SJSA1 (cell line): ENCODE results near the gene CELF1. TPM values are rescaled to one million over a fixed set of nuclear protein-coding genes. Genes with fewer than 3 reads are reported as not detected.
A peak's percentile ranks its signal among the peaks of the same experiment; 100 is the strongest.

Experiments used
- DNase-seq, 2 experiments: peaks; one replicate each; pipeline ENCODE4 v3.0.0-alpha.2; 2015 to 2020; ENCODE audit warnings: low spot score in 2 of 2, low read depth in 1 of 2
- H3K27ac ChIP-seq: fragments of 250-450 bp; sonication (Bioruptor Pico); 2 replicates; pipeline ENCODE4 v1.5.1; 2020; ENCODE audit warnings: mild to moderate bottlenecking, moderate library complexity
- H3K27me3 ChIP-seq: fragments of 250-450 bp; sonication (Bioruptor Pico); replicated peaks from 2 replicates; pipeline ENCODE4 v1.5.1; 2020; ENCODE audit warnings: mild to moderate bottlenecking, moderate library complexity
- H3K36me3 ChIP-seq: fragments of 250-450 bp; sonication (Bioruptor Pico); 2 replicates; pipeline ENCODE4 v1.5.1; 2020; ENCODE audit warnings: mild to moderate bottlenecking
- H3K4me1 ChIP-seq: fragments of 250-450 bp; sonication (Bioruptor Pico); replicated peaks from 2 replicates; pipeline ENCODE4 v1.6.1; 2021; ENCODE audit warnings: mild to moderate bottlenecking
- H3K4me3 ChIP-seq: fragments of 250-450 bp; sonication (Bioruptor Pico); 2 replicates; pipeline ENCODE4 v1.5.1; 2020; ENCODE audit warnings: mild to moderate bottlenecking
- H3K9me3 ChIP-seq: fragments of 250-450 bp; sonication (Bioruptor Pico); replicated peaks from 2 replicates; pipeline ENCODE4 v1.5.1; 2020; ENCODE audit warnings: mild to moderate bottlenecking
- total RNA-seq: library from RNA; depleted of rRNA; stranded (reverse); fragments of >200 nt; shearing (Covaris generic); gene quantifications from 2 replicates; pipeline ENCODE4 v1.2.3, GENCODE V29; 2014; rRNA removed

Gene CELF1
- total RNA-seq, 1 experiment from 2014 or later, result 77.6 TPM

DNA sequence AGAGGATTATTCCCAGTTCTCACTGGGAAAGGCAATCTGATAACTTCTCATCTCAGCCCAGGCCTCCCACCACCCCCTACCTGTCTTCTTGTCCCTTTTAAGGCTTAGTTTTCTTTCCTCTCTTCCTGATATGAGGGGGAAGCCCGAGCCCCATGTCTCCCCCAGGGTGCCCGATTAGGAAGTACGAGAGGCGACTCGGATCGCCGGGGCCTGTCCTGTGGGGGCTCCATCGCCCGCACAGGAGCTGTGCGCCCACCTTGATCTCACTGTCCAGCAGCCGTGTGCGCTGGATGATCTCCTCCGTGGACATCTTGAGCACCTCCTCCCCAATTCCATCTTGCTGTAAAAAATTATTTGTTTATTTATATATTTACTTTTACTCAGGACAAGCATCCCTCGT is 127.3 kb downstream of the CELF1 start:
- no peaks in the 10 kb centered on the region for H3K9me3 ChIP-seq
- peaks cover 55% of the 10 kb centered on the region for H3K36me3 ChIP-seq
- H3K4me1 ChIP-seq, result peaks cover 9% of the 10 kb centered on the region
- peak overlapping the region; percentile 97 for H3K27ac ChIP-seq
- DNase-seq, result no peak
- H3K27me3 ChIP-seq, result no peaks in the 10 kb centered on the region
- peak overlapping the region; percentile 76 for H3K4me3 ChIP-seq

DNA sequence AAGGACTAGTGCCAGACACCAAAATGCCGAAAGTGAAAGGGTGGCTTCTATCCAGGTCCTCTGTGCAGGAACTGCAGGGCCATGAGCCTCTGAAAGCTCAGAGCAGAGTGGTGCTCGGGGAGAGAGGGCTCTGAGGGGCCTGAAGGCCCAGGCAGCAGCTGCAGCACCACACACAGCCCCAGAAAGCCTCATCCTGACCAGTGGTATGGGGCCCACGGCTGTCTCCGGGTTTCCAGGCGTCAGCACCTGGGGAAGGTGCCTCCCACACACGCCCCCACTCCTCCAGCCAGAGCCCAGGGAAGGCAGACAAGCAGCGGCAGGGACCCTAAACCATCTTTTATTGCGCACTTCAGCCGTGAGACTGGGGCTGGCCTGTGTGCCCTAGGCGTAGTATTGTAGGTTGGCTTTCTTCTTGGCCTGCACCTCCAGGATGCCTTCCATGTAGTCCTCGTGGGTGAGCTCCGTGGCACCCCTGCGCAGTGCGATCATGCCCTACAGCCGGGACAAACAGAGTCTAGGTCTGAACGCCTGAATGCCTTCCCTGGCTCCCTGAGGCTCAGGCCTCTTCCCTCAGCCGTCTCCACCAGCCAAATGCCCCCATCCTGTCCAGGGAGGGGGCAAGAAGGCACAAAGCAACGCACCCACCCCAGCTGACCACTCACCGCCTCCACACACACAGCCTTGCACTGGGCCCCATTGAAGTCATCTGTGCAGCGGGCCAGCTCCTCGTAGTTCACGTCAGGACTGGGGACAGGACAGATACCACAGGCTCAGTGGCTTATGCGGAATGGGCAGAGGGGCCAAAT is 134.3 kb downstream of the CELF1 start:
- Histone ChIP-seq H3K4me1 (peaks cover 27% of the 10 kb centered on the region), H3K36me3 (peaks cover 95% of the 10 kb centered on the region), H3K27ac (no peak overlapping the region), H3K9me3 (no peaks in the 10 kb centered on the region), H3K4me3 (no peak overlapping the region), H3K27me3 (no peaks in the 10 kb centered on the region)
- DNase-seq, result no peak

DNA sequence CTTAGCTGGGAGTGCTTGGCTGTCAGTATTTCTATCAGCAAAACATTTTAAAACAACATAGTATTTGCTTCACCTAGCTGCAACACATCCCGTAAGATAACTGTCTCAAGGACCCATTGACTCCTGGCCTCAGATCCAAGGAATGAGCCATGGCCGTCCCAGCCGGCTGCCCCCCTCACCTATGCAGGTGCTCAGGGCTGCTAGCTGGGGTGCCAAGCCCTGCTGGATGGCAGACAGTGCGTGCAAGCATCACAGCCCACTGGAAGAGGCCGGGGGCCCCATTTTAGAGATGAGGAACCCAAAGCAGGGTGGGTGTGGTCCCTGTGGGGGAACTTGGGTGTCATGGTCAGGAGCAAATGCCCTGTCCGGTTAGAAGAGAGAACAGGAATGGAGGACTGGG is 135.2 kb downstream of the CELF1 start:
- peaks cover 27% of the 10 kb centered on the region for H3K4me1 ChIP-seq
- no peak overlapping the region for H3K27ac ChIP-seq
- no peak for DNase-seq
- H3K36me3 ChIP-seq, result peaks cover 92% of the 10 kb centered on the region
- H3K9me3 ChIP-seq, result no peaks in the 10 kb centered on the region
- no peak overlapping the region for H3K4me3 ChIP-seq
- H3K27me3 ChIP-seq, result no peaks in the 10 kb centered on the region

DNA sequence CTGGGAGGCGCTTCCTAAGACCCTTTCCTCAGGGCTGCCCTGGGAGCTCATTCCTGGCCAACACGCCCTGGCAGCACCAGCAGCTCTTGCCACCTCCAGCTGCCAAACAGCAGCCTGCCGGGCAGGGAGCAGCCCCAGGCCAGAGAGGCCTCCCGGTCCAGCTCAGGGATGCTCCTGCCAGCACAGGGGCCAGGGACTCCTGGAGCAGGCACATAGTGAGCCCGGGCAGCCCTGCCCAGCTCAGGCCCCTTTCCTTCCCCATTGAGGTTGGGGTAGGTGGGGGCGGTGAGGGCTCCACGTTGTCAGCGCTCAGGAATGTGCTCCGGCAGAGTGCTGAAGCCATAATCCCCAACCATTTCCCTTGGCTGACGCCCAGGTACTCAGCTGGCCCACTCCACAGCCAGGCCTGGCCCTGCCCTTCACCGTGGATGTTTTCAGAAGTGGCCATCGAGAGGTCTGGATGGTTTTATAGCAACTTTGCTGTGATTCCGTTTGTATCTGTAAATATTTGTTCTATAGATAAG is 136.9 kb downstream of the CELF1 start:
- Histone ChIP-seq H3K27me3 (no peaks in the 10 kb centered on the region), H3K36me3 (peaks cover 88% of the 10 kb centered on the region), H3K4me3 (no peak overlapping the region), H3K4me1 (peaks cover 27% of the 10 kb centered on the region), H3K9me3 (no peaks in the 10 kb centered on the region), H3K27ac (peak overlapping the region; percentile 58)
- peak; percentile 86 to 95 for DNase-seq

Other genes starting within 250 kb of the CELF1 start
- gene MYBPC3, start 200.4 kb downstream of the CELF1 start, total RNA-seq, result not detected in 2 replicates
- not detected in 2 replicates for gene SPI1, start 174.6 kb downstream of the CELF1 start, total RNA-seq
- 42.0 and 76.0 TPM in 2 replicates for gene SLC39A13, start 144.5 kb downstream of the CELF1 start, total RNA-seq
- 295 and 358 TPM in 2 replicates for gene PSMC3, start 126.7 kb downstream of the CELF1 start, total RNA-seq
- 0.34 TPM in 1 of 2 replicates, not detected in the other for gene RAPSN, start 104.0 kb downstream of the CELF1 start, total RNA-seq
- gene PTPMT1, start 12.5 kb upstream of the CELF1 start, total RNA-seq, result 134 and 165 TPM in 2 replicates
- 22.9 and 34.9 TPM in 2 replicates for gene KBTBD4, start 25.8 kb upstream of the CELF1 start, total RNA-seq
- 101 and 123 TPM in 2 replicates for gene NDUFS3, start 25.9 kb upstream of the CELF1 start, total RNA-seq
- not detected in 2 replicates for gene FAM180B, start 33.5 kb upstream of the CELF1 start, total RNA-seq
- 0.39 TPM in 1 of 2 replicates, not detected in the other for gene C1QTNF4, start 41.3 kb upstream of the CELF1 start, total RNA-seq
- 108 and 130 TPM in 2 replicates for gene MTCH2, start 89.4 kb upstream of the CELF1 start, total RNA-seq
- gene AGBL2, start 162.2 kb upstream of the CELF1 start, total RNA-seq, result 0.45 TPM in 1 of 2 replicates, not detected in the other
- gene FNBP4, start 214.2 kb upstream of the CELF1 start, total RNA-seq, result 33.0 and 41.7 TPM in 2 replicates